Germinal center (tissue), 1 donor: ENCODE data around the gene GPR35.
"Not testable (repeated sequence)": the region's sequence is repeated elsewhere in the genome, so short reads cannot be mapped to it uniquely, and the experiment has no call there.

Source experiments
- DNase-seq: peaks from one replicate; pipeline ENCODE4 v3.0.0; 2012; ENCODE audit warnings: mixed read lengths, low spot score

The GPR35 gene

GRCh38 chr2:240603081-240603835, 22.0 kb upstream of the GPR35 start:
- no peak for DNase-seq

- DNase-seq, result no peak
These were observed 21.4 kb upstream of the GPR35 start for GRCh38 chr2:240603846-240604245.

- no peak for DNase-seq
These were observed 20.9 kb upstream of the GPR35 start for GRCh38 chr2:240604291-240604938.

GRCh38 chr2:240604939-240605716, 20.2 kb upstream of the GPR35 start:
- DNase-seq, result no peak

GRCh38 chr2:240605867-240606743, 19.2 kb upstream of the GPR35 start:
- DNase-seq, result no peak

- no peak for DNase-seq
These were observed 13.6 kb upstream of the GPR35 start for GRCh38 chr2:240611601-240612210.

- no peak for DNase-seq
These were observed 11.5 kb upstream of the GPR35 start for GRCh38 chr2:240613781-240614180.

GRCh38 chr2:240614391-240614790, 10.9 kb upstream of the GPR35 start:
- DNase-seq, result no peak

- no peak for DNase-seq
These were observed 9.9 kb upstream of the GPR35 start for GRCh38 chr2:240615396-240615795.

GRCh38 chr2:240615820-240616547, 9.3 kb upstream of the GPR35 start:
- no peak for DNase-seq

- DNase-seq, result not testable (repeated sequence)
These were observed 8.2 kb upstream of the GPR35 start for GRCh38 chr2:240616860-240617666.

GRCh38 chr2:240618776-240619175, 6.5 kb upstream of the GPR35 start:
- no peak for DNase-seq

GRCh38 chr2:240619506-240620148, 5.7 kb upstream of the GPR35 start:
- DNase-seq, result no peak

- DNase-seq, result no peak
These were observed 5.0 kb upstream of the GPR35 start for GRCh38 chr2:240620149-240620731.

- DNase-seq, result no peak
These were observed 4.4 kb upstream of the GPR35 start for GRCh38 chr2:240620859-240621258.

- DNase-seq, result no peak
These were observed 3.2 kb upstream of the GPR35 start for GRCh38 chr2:240622060-240622411.

- DNase-seq, result no peak
These were observed 2.6 kb upstream of the GPR35 start for GRCh38 chr2:240622531-240623235.

GRCh38 chr2:240623531-240624010, 1.7 kb upstream of the GPR35 start:
- no peak for DNase-seq
